ENCODE data around the gene ZBED1. TPM values are rescaled to one million over a fixed set of nuclear protein-coding genes. Genes with fewer than 3 reads are reported as not detected.

The ZBED1 gene
- polyA plus RNA-seq, 1 donor (not counting 4 experiments of a cell fraction or from before 2014, with no cell fraction given): 9.0 TPM

DNA sequence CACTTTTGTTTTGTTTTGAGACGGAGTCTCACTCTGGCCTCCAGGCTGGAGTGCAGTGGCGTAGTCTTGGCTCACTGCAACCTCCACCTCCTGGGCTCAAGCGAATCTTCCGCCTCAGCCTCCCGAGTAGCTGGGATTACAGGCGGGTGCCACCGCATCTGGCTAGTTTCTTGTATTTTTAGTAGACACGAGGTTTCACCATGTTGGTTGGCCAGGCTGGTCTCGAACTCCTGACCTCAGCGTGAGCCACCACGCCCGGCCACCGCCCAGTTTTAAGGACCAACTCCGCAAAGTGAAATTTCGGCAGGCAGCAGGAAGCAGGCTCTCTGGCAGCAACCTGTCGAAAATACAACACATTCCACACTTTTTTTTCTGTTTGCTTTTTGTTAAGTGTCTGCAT is 13.4 kb downstream of the ZBED1 start:
- H3K4me1 ChIP-seq (ENCODE audit: control insufficient read depth, extremely low read depth, insufficient read depth, low read length): peaks cover 5% of the 10 kb centered on the region
- H3K36me3 ChIP-seq (ENCODE audit: control insufficient read depth in 2 of 2, extremely low read depth in 1 of 2, insufficient read depth in 2 of 2, low read length in 2 of 2): peaks cover 19 to 20% of the 10 kb centered on the region in 2 experiments
- dilution Hi-C loops (cut with MboI; ENCODE audit: extremely low pct_ligation_motif_present, low sequenced_read_pairs): no loop called here

DNA sequence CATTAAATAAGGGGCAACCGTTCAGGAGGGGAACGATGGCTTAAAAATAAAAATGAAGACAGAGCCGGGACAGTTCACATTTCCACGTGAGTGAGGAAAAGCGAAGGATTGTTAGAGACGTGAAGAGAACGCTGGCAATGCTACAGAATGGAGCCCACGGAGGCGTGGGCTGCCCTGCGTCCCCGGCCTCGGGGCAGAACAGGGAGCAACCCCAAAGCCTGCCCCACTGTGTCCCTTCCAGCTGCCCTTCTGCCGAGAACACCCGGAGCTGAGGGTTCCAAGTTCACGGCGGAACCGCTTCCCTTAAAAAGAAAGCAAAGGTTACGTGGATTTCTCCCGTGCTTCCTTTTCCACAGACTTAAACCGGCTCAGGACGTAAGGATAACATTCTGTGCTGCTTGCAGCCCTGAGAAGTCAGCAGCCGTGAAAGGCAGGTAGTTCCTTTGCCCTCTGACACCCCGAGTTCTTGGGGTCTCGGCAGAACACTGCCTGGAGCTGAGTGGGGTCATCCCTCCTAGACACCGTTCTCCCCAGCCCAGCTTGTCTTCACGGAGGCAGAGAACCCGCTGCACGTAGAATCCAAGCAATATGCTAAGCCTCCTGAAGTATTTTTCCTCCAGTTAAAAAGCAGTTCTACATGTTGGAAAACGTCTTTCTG is 14.2 kb downstream of the ZBED1 start:
- dilution Hi-C loops (cut with MboI; ENCODE audit: extremely low pct_ligation_motif_present, low sequenced_read_pairs): no loop called here
- H3K79me2 ChIP-seq (ENCODE audit: control insufficient read depth, insufficient read depth, low read length): peaks cover 15% of the 10 kb centered on the region
- no peak for TF ChIP-seq EZH2 (IDR thresholded peaks at IDR 0.05; ENCODE audit: low read length)
- TF ChIP-seq, protein P1, sequence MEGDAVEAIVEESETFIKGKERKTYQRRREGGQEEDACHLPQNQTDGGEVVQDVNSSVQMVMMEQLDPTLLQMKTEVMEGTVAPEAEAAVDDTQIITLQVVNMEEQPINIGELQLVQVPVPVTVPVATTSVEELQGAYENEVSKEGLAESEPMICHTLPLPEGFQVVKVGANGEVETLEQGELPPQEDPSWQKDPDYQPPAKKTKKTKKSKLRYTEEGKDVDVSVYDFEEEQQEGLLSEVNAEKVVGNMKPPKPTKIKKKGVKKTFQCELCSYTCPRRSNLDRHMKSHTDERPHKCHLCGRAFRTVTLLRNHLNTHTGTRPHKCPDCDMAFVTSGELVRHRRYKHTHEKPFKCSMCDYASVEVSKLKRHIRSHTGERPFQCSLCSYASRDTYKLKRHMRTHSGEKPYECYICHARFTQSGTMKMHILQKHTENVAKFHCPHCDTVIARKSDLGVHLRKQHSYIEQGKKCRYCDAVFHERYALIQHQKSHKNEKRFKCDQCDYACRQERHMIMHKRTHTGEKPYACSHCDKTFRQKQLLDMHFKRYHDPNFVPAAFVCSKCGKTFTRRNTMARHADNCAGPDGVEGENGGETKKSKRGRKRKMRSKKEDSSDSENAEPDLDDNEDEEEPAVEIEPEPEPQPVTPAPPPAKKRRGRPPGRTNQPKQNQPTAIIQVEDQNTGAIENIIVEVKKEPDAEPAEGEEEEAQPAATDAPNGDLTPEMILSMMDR (optimal IDR thresholded peaks at IDR 0.05 in 1 of 3, IDR thresholded peaks at IDR 0.05 in 1 of 3, conservative IDR thresholded peaks at IDR 0.05 in 1 of 3; ENCODE audit: extremely low read depth in 1 of 3, insufficient read depth in 2 of 3, low read length in 3 of 3): no peak
- peaks cover 18 to 19% of the 10 kb centered on the region in 2 experiments for H3K36me3 ChIP-seq (ENCODE audit: control insufficient read depth in 2 of 2, extremely low read depth in 1 of 2, insufficient read depth in 2 of 2, low read length in 2 of 2)
- H3K27ac ChIP-seq (ENCODE audit: control insufficient read depth, insufficient read depth, low read length): no peak overlapping the region
- H3K4me3 ChIP-seq (ENCODE audit: control insufficient read depth in 2 of 3, extremely low read depth in 1 of 3, insufficient read depth in 2 of 3, low read depth in 1 of 3, low read length in 3 of 3): peak overlapping the region in 1 of 3 experiments; percentile 3
- peaks cover 5% of the 10 kb centered on the region for H3K4me1 ChIP-seq (ENCODE audit: control insufficient read depth, extremely low read depth, insufficient read depth, low read length)
- H3K4me2 ChIP-seq (ENCODE audit: control insufficient read depth, extremely low read depth, insufficient read depth, low read depth, low read length): no peak overlapping the region
- no peak overlapping the region for H2AFZ ChIP-seq (ENCODE audit: control insufficient read depth, low read length)
- H3K9ac ChIP-seq (ENCODE audit: control insufficient read depth, extremely low read depth, insufficient read depth, low read length): no peak overlapping the region
- H3K27me3 ChIP-seq (ENCODE audit: control insufficient read depth, extremely low read depth, insufficient read depth, low read length): no peaks in the 10 kb centered on the region
- no peaks in the 10 kb centered on the region for H3K9me1 ChIP-seq (ENCODE audit: control insufficient read depth, extremely low read depth, insufficient read depth, low read length)
- FAIRE-seq (no peak), DNase-seq (ENCODE audit: low read depth, low spot score) (no peak)
- no peaks in the 10 kb centered on the region for H4K20me1 ChIP-seq (ENCODE audit: control insufficient read depth, extremely low read depth, insufficient read depth, low read length)
- no peaks in the 10 kb centered on the region for H3K9me3 ChIP-seq (ENCODE audit: control insufficient read depth, low read depth, low read length)

More for the DNA sequence above, 13.4 kb downstream of the ZBED1 start:
- Histone ChIP-seq H3K27me3 (ENCODE audit: control insufficient read depth, extremely low read depth, insufficient read depth, low read length) (no peaks in the 10 kb centered on the region), H3K4me3 (ENCODE audit: control insufficient read depth in 2 of 3, extremely low read depth in 1 of 3, insufficient read depth in 2 of 3, low read depth in 1 of 3, low read length in 3 of 3) (no peak overlapping the region), H3K9ac (ENCODE audit: control insufficient read depth, extremely low read depth, insufficient read depth, low read length) (no peak overlapping the region), H3K9me1 (ENCODE audit: control insufficient read depth, extremely low read depth, insufficient read depth, low read length) (no peaks in the 10 kb centered on the region), H3K79me2 (ENCODE audit: control insufficient read depth, insufficient read depth, low read length) (peaks cover 15% of the 10 kb centered on the region), H2AFZ (ENCODE audit: control insufficient read depth, low read length) (no peak overlapping the region), H4K20me1 (ENCODE audit: control insufficient read depth, extremely low read depth, insufficient read depth, low read length) (no peaks in the 10 kb centered on the region), H3K9me3 (ENCODE audit: control insufficient read depth, low read depth, low read length) (no peaks in the 10 kb centered on the region), H3K4me2 (ENCODE audit: control insufficient read depth, extremely low read depth, insufficient read depth, low read depth, low read length) (no peak overlapping the region), H3K27ac (ENCODE audit: control insufficient read depth, insufficient read depth, low read length) (no peak overlapping the region)
- DNase-seq (ENCODE audit: low read depth, low spot score) (no peak), FAIRE-seq (no peak)
- TF ChIP-seq, protein P1 (optimal IDR thresholded peaks at IDR 0.05 in 1 of 3, IDR thresholded peaks at IDR 0.05 in 1 of 3, conservative IDR thresholded peaks at IDR 0.05 in 1 of 3; ENCODE audit: extremely low read depth in 1 of 3, insufficient read depth in 2 of 3, low read length in 3 of 3): no peak
- TF ChIP-seq EZH2 (IDR thresholded peaks at IDR 0.05; ENCODE audit: low read length): no peak

Measured in keratinocyte (primary cell).